ENCODE data around the gene PRR23C. TPM values are rescaled to one million over a fixed set of nuclear protein-coding genes. Genes with fewer than 3 reads are reported as not detected.

Gene PRR23C
- total and polyA plus RNA-seq, 8 donors: not detected

GRCh38 chr3:139024968-139025367 is 19.7 kb downstream of the PRR23C start:
- Histone ChIP-seq H3K4me1 (no peaks in the 10 kb centered on the region), H3K4me3 (no peak overlapping the region), H3K36me3 (no peaks in the 10 kb centered on the region), H3K9me3 (peaks cover 12 to 16% (median 15%) of the 10 kb centered on the region in 4 donors), H3K27me3 (peaks cover 0 to 10% (median 0%) of the 10 kb centered on the region in 3 donors), H3K27ac (no peak overlapping the region)
- intact Hi-C loops (cut with DNase I; ENCODE audit: low total_unique reads): no loop called here
- TF ChIP-seq POLR2A (IDR thresholded peaks at IDR 0.05): no peak
- TF ChIP-seq CTCF (IDR thresholded peaks at IDR 0.05): no peak
- TF ChIP-seq EP300 (IDR thresholded peaks at IDR 0.05): no peak
- no peak for TF ChIP-seq POLR2AphosphoS5 (IDR thresholded peaks at IDR 0.05)
- 90 to 96% (median 93%) methylated on average over 2 of the region's 2 CpGs for WGBS, 5 donors
- no peak for DNase-seq

GRCh38 chr3:139020868-139021234 is 23.8 kb downstream of the PRR23C start, which contains the start of gene PRR23B:
Gene PRR23B, minus strand, starts transcription at chr3:139020926. Its CDS starts 265 bp downstream, at chr3:139020661.
- no peak for TF ChIP-seq EP300 (IDR thresholded peaks at IDR 0.05)
- no peak for TF ChIP-seq POLR2AphosphoS5 (IDR thresholded peaks at IDR 0.05)
- no peak for TF ChIP-seq CTCF (IDR thresholded peaks at IDR 0.05)
- TF ChIP-seq POLR2A (IDR thresholded peaks at IDR 0.05): no peak
- Histone ChIP-seq H3K36me3 (no peaks in the 10 kb centered on the region), H3K27me3 (peaks cover 0 to 14% (median 0%) of the 10 kb centered on the region in 3 donors), H3K4me3 (no peak within 1 kb of the TSS), H3K27ac (no peak within 1 kb of the TSS), H3K4me1 (no peaks in the 10 kb centered on the region), H3K9me3 (peaks cover 12 to 24% (median 19%) of the 10 kb centered on the region in 4 donors)
- intact Hi-C loops (cut with DNase I; ENCODE audit: low total_unique reads): no loop called here
- no peak for DNase-seq
- WGBS, 5 donors: 52 to 61% (median 57%) methylated on average over 15 to 19 of the region's 19 CpGs

GRCh38 chr3:139020036-139020867 is 24.4 kb downstream of the PRR23C start:
- Histone ChIP-seq H3K4me3 (no peak overlapping the region), H3K36me3 (no peaks in the 10 kb centered on the region), H3K27ac (no peak overlapping the region), H3K27me3 (peaks cover 0 to 14% (median 0%) of the 10 kb centered on the region in 3 donors), H3K9me3 (peaks cover 12 to 24% (median 19%) of the 10 kb centered on the region in 4 donors), H3K4me1 (no peaks in the 10 kb centered on the region)
- DNase-seq: no peak
- TF ChIP-seq EP300 (IDR thresholded peaks at IDR 0.05) (no peak), POLR2A (IDR thresholded peaks at IDR 0.05) (no peak), CTCF (IDR thresholded peaks at IDR 0.05) (no peak), POLR2AphosphoS5 (IDR thresholded peaks at IDR 0.05) (no peak)
- intact Hi-C loops (cut with DNase I; ENCODE audit: low total_unique reads): no loop called here
- 59 to 69% (median 60%) methylated on average over 29 to 81 of the region's 81 CpGs for WGBS, 5 donors

GRCh38 chr3:139016430-139017048 is 28.2 kb downstream of the PRR23C start:
- WGBS, 5 donors: 60 to 68% (median 65%) methylated on average over 3 of the region's 3 CpGs

More at GRCh38 chr3:139016430-139017048, 28.2 kb downstream of the PRR23C start:
- no peak for DNase-seq
- H3K4me3 ChIP-seq: no peak overlapping the region
- no peaks in the 10 kb centered on the region for H3K36me3 ChIP-seq
- intact Hi-C loops (cut with DNase I; ENCODE audit: low total_unique reads): no loop called here
- no peak for TF ChIP-seq EP300 (IDR thresholded peaks at IDR 0.05)
- TF ChIP-seq POLR2A (IDR thresholded peaks at IDR 0.05): no peak
- TF ChIP-seq POLR2AphosphoS5 (IDR thresholded peaks at IDR 0.05): no peak
- no peak for TF ChIP-seq CTCF (IDR thresholded peaks at IDR 0.05)
- no peak overlapping the region for H3K27ac ChIP-seq
- no peaks in the 10 kb centered on the region for H3K4me1 ChIP-seq
- H3K27me3 ChIP-seq: peaks cover 0 to 14% (median 0%) of the 10 kb centered on the region in 3 donors
- H3K9me3 ChIP-seq: peaks cover 12 to 24% (median 22%) of the 10 kb centered on the region in 4 donors

Measured in stomach (tissue), 9 donors.